ENCODE measurements around the gene INSYN1.

The INSYN1 gene

GRCh38 chr15:73765778-73766177, 12.6 kb upstream of the INSYN1 start:
- no peak overlapping the region for H3K4me3 ChIP-seq (ENCODE audit: low read depth in 1 of 2, low read length in 2 of 2)
- H3K9ac ChIP-seq (ENCODE audit: low read depth, low read length), result no peak overlapping the region
- peaks cover 11% of the 10 kb centered on the region for H3K27me3 ChIP-seq (ENCODE audit: insufficient read depth, low read length, poor library complexity)
- H3K4me1 ChIP-seq (ENCODE audit: insufficient read depth, low read length), result no peaks in the 10 kb centered on the region
- DNase-seq (no peak), ATAC-seq (ENCODE audit: insufficient read depth, low read depth) (no peak)
- no peak overlapping the region for H2AFZ ChIP-seq (ENCODE audit: low read depth, low read length)
- H3K4me2 ChIP-seq (ENCODE audit: insufficient read depth, low read length), result no peak overlapping the region
- TF ChIP-seq EZH2 (IDR thresholded peaks at IDR 0.05; ENCODE audit: borderline replicate concordance, low read depth, low read length, severe bottlenecking), result no peak
- no peak for TF ChIP-seq CTCF (IDR thresholded peaks at IDR 0.05; ENCODE audit: borderline replicate concordance, extremely low read depth, low read length, poor library complexity, severe bottlenecking)
- no peaks in the 10 kb centered on the region for H3K36me3 ChIP-seq (ENCODE audit: insufficient read depth, low read length)
- no peaks in the 10 kb centered on the region for H4K20me1 ChIP-seq (ENCODE audit: insufficient read depth, low read length)
- H3K79me2 ChIP-seq (ENCODE audit: insufficient read depth, low read length), result no peaks in the 10 kb centered on the region
- no peaks in the 10 kb centered on the region for H3K9me3 ChIP-seq (ENCODE audit: insufficient read depth, low read length, severe bottlenecking)
- no peak overlapping the region for H3K27ac ChIP-seq (ENCODE audit: low read length)

GRCh38 chr15:73763931-73764330, 10.8 kb upstream of the INSYN1 start:
- Histone ChIP-seq H3K36me3 (ENCODE audit: insufficient read depth, low read length) (no peaks in the 10 kb centered on the region), H3K27ac (ENCODE audit: low read length) (no peak overlapping the region), H3K9me3 (ENCODE audit: insufficient read depth, low read length, severe bottlenecking) (no peaks in the 10 kb centered on the region), H2AFZ (ENCODE audit: low read depth, low read length) (no peak overlapping the region), H3K27me3 (ENCODE audit: insufficient read depth, low read length, poor library complexity) (peaks cover 12% of the 10 kb centered on the region), H4K20me1 (ENCODE audit: insufficient read depth, low read length) (no peaks in the 10 kb centered on the region), H3K4me2 (ENCODE audit: insufficient read depth, low read length) (no peak overlapping the region), H3K9ac (ENCODE audit: low read depth, low read length) (no peak overlapping the region), H3K4me1 (ENCODE audit: insufficient read depth, low read length) (no peaks in the 10 kb centered on the region), H3K79me2 (ENCODE audit: insufficient read depth, low read length) (no peaks in the 10 kb centered on the region), H3K4me3 (ENCODE audit: low read depth in 1 of 2, low read length in 2 of 2) (no peak overlapping the region)
- DNase-seq (no peak), ATAC-seq (ENCODE audit: insufficient read depth, low read depth) (no peak)
- TF ChIP-seq CTCF (IDR thresholded peaks at IDR 0.05; ENCODE audit: borderline replicate concordance, extremely low read depth, low read length, poor library complexity, severe bottlenecking) (no peak), EZH2 (IDR thresholded peaks at IDR 0.05; ENCODE audit: borderline replicate concordance, low read depth, low read length, severe bottlenecking) (no peak)

- H3K9ac ChIP-seq (ENCODE audit: low read depth, low read length), result no peak overlapping the region
- H3K4me3 ChIP-seq (ENCODE audit: low read depth in 1 of 2, low read length in 2 of 2), result no peak overlapping the region
- H3K27ac ChIP-seq (ENCODE audit: low read length), result no peak overlapping the region
- TF ChIP-seq CTCF (IDR thresholded peaks at IDR 0.05; ENCODE audit: borderline replicate concordance, extremely low read depth, low read length, poor library complexity, severe bottlenecking) (no peak), EZH2 (IDR thresholded peaks at IDR 0.05; ENCODE audit: borderline replicate concordance, low read depth, low read length, severe bottlenecking) (no peak)
- H3K79me2 ChIP-seq (ENCODE audit: insufficient read depth, low read length), result no peaks in the 10 kb centered on the region
- DNase-seq (no peak), ATAC-seq (ENCODE audit: insufficient read depth, low read depth) (no peak)
- no peaks in the 10 kb centered on the region for H3K36me3 ChIP-seq (ENCODE audit: insufficient read depth, low read length)
- H2AFZ ChIP-seq (ENCODE audit: low read depth, low read length), result no peak overlapping the region
- no peaks in the 10 kb centered on the region for H3K4me1 ChIP-seq (ENCODE audit: insufficient read depth, low read length)
- H3K27me3 ChIP-seq (ENCODE audit: insufficient read depth, low read length, poor library complexity), result peaks cover 18% of the 10 kb centered on the region
- H4K20me1 ChIP-seq (ENCODE audit: insufficient read depth, low read length), result no peaks in the 10 kb centered on the region
- no peak overlapping the region for H3K4me2 ChIP-seq (ENCODE audit: insufficient read depth, low read length)
- no peaks in the 10 kb centered on the region for H3K9me3 ChIP-seq (ENCODE audit: insufficient read depth, low read length, severe bottlenecking)
Observed at GRCh38 chr15:73760330-73761329, 7.5 kb upstream of the INSYN1 start.
